Measurements from ENCODE around the gene SMARCD3. TPM values are rescaled to one million over a fixed set of nuclear protein-coding genes. Genes with fewer than 3 reads are reported as not detected.
A peak's percentile ranks its signal among the peaks of the same experiment; 100 is the strongest.

Gene SMARCD3
- total and polyA plus RNA-seq, 2 donors (not counting 1 experiment from before 2014, with no cell fraction given) = 23.8 to 30.7 TPM

GRCh38 chr7:151249034-151249731 is 689 bp upstream of the SMARCD3 start:
- TF ChIP-seq, protein P1, sequence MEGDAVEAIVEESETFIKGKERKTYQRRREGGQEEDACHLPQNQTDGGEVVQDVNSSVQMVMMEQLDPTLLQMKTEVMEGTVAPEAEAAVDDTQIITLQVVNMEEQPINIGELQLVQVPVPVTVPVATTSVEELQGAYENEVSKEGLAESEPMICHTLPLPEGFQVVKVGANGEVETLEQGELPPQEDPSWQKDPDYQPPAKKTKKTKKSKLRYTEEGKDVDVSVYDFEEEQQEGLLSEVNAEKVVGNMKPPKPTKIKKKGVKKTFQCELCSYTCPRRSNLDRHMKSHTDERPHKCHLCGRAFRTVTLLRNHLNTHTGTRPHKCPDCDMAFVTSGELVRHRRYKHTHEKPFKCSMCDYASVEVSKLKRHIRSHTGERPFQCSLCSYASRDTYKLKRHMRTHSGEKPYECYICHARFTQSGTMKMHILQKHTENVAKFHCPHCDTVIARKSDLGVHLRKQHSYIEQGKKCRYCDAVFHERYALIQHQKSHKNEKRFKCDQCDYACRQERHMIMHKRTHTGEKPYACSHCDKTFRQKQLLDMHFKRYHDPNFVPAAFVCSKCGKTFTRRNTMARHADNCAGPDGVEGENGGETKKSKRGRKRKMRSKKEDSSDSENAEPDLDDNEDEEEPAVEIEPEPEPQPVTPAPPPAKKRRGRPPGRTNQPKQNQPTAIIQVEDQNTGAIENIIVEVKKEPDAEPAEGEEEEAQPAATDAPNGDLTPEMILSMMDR (conservative IDR thresholded peaks at IDR 0.05 in 1 of 2, IDR thresholded peaks at IDR 0.05 in 1 of 2; ENCODE audit: low read depth in 1 of 2, low read length in 2 of 2) = no peak
- TF ChIP-seq EZH2 (IDR thresholded peaks at IDR 0.05; ENCODE audit: low read length, missing control alignments) = no peak

GRCh38 chr7:151247611-151248345 is 716 bp downstream of the SMARCD3 start:
- peak; percentile 18 to 41 for DNase-seq (ENCODE audit: low read depth in 2 of 2)
- Histone ChIP-seq H3K36me3 (ENCODE audit: control insufficient read depth, insufficient read depth, low read length) (no peaks in the 10 kb centered on the region), H3K4me1 (ENCODE audit: control insufficient read depth, extremely low read depth, insufficient read depth, low read length) (peaks cover 39% of the 10 kb centered on the region), H4K20me1 (ENCODE audit: control insufficient read depth, extremely low read depth, insufficient read depth, low read length) (no peaks in the 10 kb centered on the region), H3K4me3 (replicated peaks in 1 of 4; ENCODE audit: control extremely low read depth in 1 of 4, insufficient read depth in 1 of 4, low read depth in 3 of 4, low read length in 4 of 4) (peak overlapping the region; percentile 53 to 82 (median 70)), H3K9me3 (ENCODE audit: control insufficient read depth, insufficient read depth, low read depth, low read length) (no peaks in the 10 kb centered on the region), H2AFZ (ENCODE audit: low read length) (peak overlapping the region; percentile 17), H3K4me2 (ENCODE audit: extremely low read depth, insufficient read depth, low read length) (peak overlapping the region; percentile 100), H3K79me2 (ENCODE audit: control insufficient read depth, insufficient read depth, low read length) (peaks cover 5% of the 10 kb centered on the region), H3K9ac (ENCODE audit: insufficient read depth, low read length) (peak overlapping the region; percentile 70), H3K27me3 (ENCODE audit: control insufficient read depth, insufficient read depth, low read length) (no peaks in the 10 kb centered on the region), H3K27ac (ENCODE audit: insufficient read depth, low read length) (peak overlapping the region; percentile 59)
- TF ChIP-seq EZH2 (IDR thresholded peaks at IDR 0.05; ENCODE audit: low read length, missing control alignments) = no peak
- TF ChIP-seq, protein P1 (conservative IDR thresholded peaks at IDR 0.05 in 1 of 2, IDR thresholded peaks at IDR 0.05 in 1 of 2; ENCODE audit: low read depth in 1 of 2, low read length in 2 of 2) = no peak

More at GRCh38 chr7:151249034-151249731, 689 bp upstream of the SMARCD3 start:
- H3K9ac ChIP-seq (ENCODE audit: insufficient read depth, low read length) = peak overlapping the region; percentile 70
- H3K27me3 ChIP-seq (ENCODE audit: control insufficient read depth, insufficient read depth, low read length) = no peaks in the 10 kb centered on the region
- H3K4me3 ChIP-seq (replicated peaks in 1 of 4; ENCODE audit: control extremely low read depth in 1 of 4, insufficient read depth in 1 of 4, low read depth in 3 of 4, low read length in 4 of 4) = peak overlapping the region in 3 of 4 experiments; percentile 24 to 82 (median 66)
- peaks cover 5% of the 10 kb centered on the region for H3K79me2 ChIP-seq (ENCODE audit: control insufficient read depth, insufficient read depth, low read length)
- H3K4me1 ChIP-seq (ENCODE audit: control insufficient read depth, extremely low read depth, insufficient read depth, low read length) = peaks cover 43% of the 10 kb centered on the region
- H2AFZ ChIP-seq (ENCODE audit: low read length) = peak overlapping the region; percentile 92
- H3K36me3 ChIP-seq (ENCODE audit: control insufficient read depth, insufficient read depth, low read length) = no peaks in the 10 kb centered on the region
- H3K4me2 ChIP-seq (ENCODE audit: extremely low read depth, insufficient read depth, low read length) = peak overlapping the region; percentile 71
- peak overlapping the region; percentile 52 for H3K27ac ChIP-seq (ENCODE audit: insufficient read depth, low read length)
- DNase-seq (ENCODE audit: low read depth in 2 of 2) = peak; percentile 53 to 65
- H3K9me3 ChIP-seq (ENCODE audit: control insufficient read depth, insufficient read depth, low read depth, low read length) = no peaks in the 10 kb centered on the region
- no peaks in the 10 kb centered on the region for H4K20me1 ChIP-seq (ENCODE audit: control insufficient read depth, extremely low read depth, insufficient read depth, low read length)

DNA sequence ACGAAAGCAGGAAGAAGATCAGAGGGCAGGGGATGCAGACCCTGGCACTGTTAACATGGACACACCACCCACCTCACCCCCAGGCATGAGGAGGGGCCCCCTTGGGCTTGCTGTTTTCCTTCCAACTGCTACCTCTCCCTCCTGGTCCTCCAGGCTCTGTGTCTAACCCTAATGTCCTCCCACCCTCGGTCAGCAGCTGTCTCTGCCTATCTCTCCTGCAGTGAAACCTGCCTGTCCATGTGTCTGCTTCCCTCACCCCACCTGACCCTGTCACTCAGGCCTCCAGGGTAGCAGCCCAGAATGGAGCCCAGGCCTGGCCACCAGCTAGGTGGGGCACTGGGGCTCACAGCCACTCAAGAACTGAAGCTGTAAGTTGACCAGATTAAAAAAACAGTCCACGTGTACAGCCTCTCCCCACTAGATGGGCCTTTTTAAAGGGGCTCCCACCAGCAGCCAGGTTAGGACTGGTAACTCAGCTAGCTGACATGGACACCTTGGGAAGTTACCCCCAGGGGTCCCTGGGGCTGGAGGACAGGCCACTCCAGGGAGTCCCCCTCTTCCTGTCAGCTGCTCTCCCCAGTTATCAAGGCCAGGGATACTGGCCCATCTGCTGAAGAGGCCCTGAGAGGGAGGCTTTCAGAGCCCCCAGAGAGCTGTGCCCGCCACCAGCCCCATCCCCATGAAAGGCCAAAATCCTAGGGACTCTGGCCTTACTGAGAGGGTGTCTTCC is 1.5 kb downstream of the SMARCD3 start:
- Histone ChIP-seq H3K27ac (ENCODE audit: insufficient read depth, low read length) (peak overlapping the region; percentile 59), H3K9ac (ENCODE audit: insufficient read depth, low read length) (no peak overlapping the region), H3K4me2 (ENCODE audit: extremely low read depth, insufficient read depth, low read length) (peak overlapping the region; percentile 100), H3K79me2 (ENCODE audit: control insufficient read depth, insufficient read depth, low read length) (peaks cover 5% of the 10 kb centered on the region), H3K27me3 (ENCODE audit: control insufficient read depth, insufficient read depth, low read length) (no peaks in the 10 kb centered on the region), H3K4me1 (ENCODE audit: control insufficient read depth, extremely low read depth, insufficient read depth, low read length) (peaks cover 34% of the 10 kb centered on the region), H2AFZ (ENCODE audit: low read length) (no peak overlapping the region), H3K36me3 (ENCODE audit: control insufficient read depth, insufficient read depth, low read length) (peaks cover 2% of the 10 kb centered on the region), H3K4me3 (replicated peaks in 1 of 4; ENCODE audit: control extremely low read depth in 1 of 4, insufficient read depth in 1 of 4, low read depth in 3 of 4, low read length in 4 of 4) (peak overlapping the region; percentile 53 to 82 (median 70)), H3K9me3 (ENCODE audit: control insufficient read depth, insufficient read depth, low read depth, low read length) (no peaks in the 10 kb centered on the region), H4K20me1 (ENCODE audit: control insufficient read depth, extremely low read depth, insufficient read depth, low read length) (no peaks in the 10 kb centered on the region)
- TF ChIP-seq, protein P1 (conservative IDR thresholded peaks at IDR 0.05 in 1 of 2, IDR thresholded peaks at IDR 0.05 in 1 of 2; ENCODE audit: low read depth in 1 of 2, low read length in 2 of 2) = no peak
- no peak for TF ChIP-seq EZH2 (IDR thresholded peaks at IDR 0.05; ENCODE audit: low read length, missing control alignments)
- DNase-seq (ENCODE audit: low read depth in 2 of 2) = no peak
